Sigmoid colon (tissue), 4 donors: ENCODE results near the gene SLC18B1.

Source experiments
- CTCF ChIP-seq, 4 experiments: fragments of 450-650 bp in 3 of 4; fragments of 200-600 bp in 1 of 4; IDR thresholded peaks; one replicate each; pipeline ENCODE4 v1.5.1; 2016 to 2019; ENCODE audit warnings: antibody characterized with exemption in 4 of 4, mild to moderate bottlenecking in 3 of 4, moderate library complexity in 2 of 4
- EP300 ChIP-seq, 4 donors: sonication (generic); formaldehyde crosslinking; IDR thresholded peaks; one replicate each; pipeline ENCODE4 v1.6.1; 2017; ENCODE audit warnings: antibody characterized with exemption in 4 of 4
- POLR2A ChIP-seq, 2 donors: fragments of 450-650 bp; IDR thresholded peaks; one replicate each; pipeline ENCODE4 v1.6.1; 2016; ENCODE audit warnings: antibody characterized with exemption in 2 of 2, mild to moderate bottlenecking in 2 of 2, moderate library complexity in 2 of 2
- POLR2AphosphoS5 ChIP-seq, 4 donors: sonication (generic); formaldehyde crosslinking; IDR thresholded peaks; one replicate each; pipeline ENCODE4 v1.6.1; 2017; ENCODE audit warnings: antibody characterized with exemption in 4 of 4

- TF ChIP-seq EP300 (IDR thresholded peaks at IDR 0.05), result no peak
- TF ChIP-seq CTCF (IDR thresholded peaks at IDR 0.05), result no peak
- no peak for TF ChIP-seq POLR2AphosphoS5 (IDR thresholded peaks at IDR 0.05)
- TF ChIP-seq POLR2A (IDR thresholded peaks at IDR 0.05), result no peak
Measured at GRCh38 chr6:132817554-132818403, 19.3 kb upstream of the SLC18B1 start.
